ENCODE measurements around the gene TMEM108. TPM values are rescaled to one million over a fixed set of nuclear protein-coding genes. Genes with fewer than 3 reads are reported as not detected.

The TMEM108 gene
- total and polyA plus RNA-seq, 4 donors = 0.33 to 3.6 (median 1.3) TPM; not detected in 1

GRCh38 chr3:133249490-133249889 lies 211.3 kb downstream of the TMEM108 start:
- intact Hi-C loops (cut with DNase I) = no loop called here
- 90 to 93% methylated on average over 2 of the region's 2 CpGs for WGBS, 2 donors
- Histone ChIP-seq H3K4me3 (ENCODE audit: low read length in 2 of 2) (no peak overlapping the region), H3K36me3 (ENCODE audit: control insufficient read depth in 1 of 2, insufficient read depth in 2 of 2, low read length in 1 of 2) (no peaks in the 10 kb centered on the region), H3K4me1 (ENCODE audit: control insufficient read depth in 1 of 2, insufficient read depth in 2 of 2, low read length in 2 of 2) (no peaks in the 10 kb centered on the region), H3K27ac (ENCODE audit: low read depth in 1 of 2, low read length in 2 of 2) (no peak overlapping the region), H3K27me3 (ENCODE audit: control insufficient read depth in 1 of 2, insufficient read depth in 2 of 2, low read length in 1 of 2) (no peaks in the 10 kb centered on the region), H3K9me3 (ENCODE audit: control insufficient read depth, low read length) (no peaks in the 10 kb centered on the region)
- ATAC-seq (ENCODE audit: low FRiP score) (no peak), DNase-seq (no peak)

- Histone ChIP-seq H3K4me3 (ENCODE audit: low read length in 2 of 2) (no peak overlapping the region), H3K9me3 (ENCODE audit: control insufficient read depth, low read length) (no peaks in the 10 kb centered on the region), H3K4me1 (ENCODE audit: control insufficient read depth in 1 of 2, insufficient read depth in 2 of 2, low read length in 2 of 2) (no peaks in the 10 kb centered on the region), H3K27ac (ENCODE audit: low read depth in 1 of 2, low read length in 2 of 2) (no peak overlapping the region), H3K27me3 (ENCODE audit: control insufficient read depth in 1 of 2, insufficient read depth in 2 of 2, low read length in 1 of 2) (no peaks in the 10 kb centered on the region), H3K36me3 (ENCODE audit: control insufficient read depth in 1 of 2, insufficient read depth in 2 of 2, low read length in 1 of 2) (no peaks in the 10 kb centered on the region)
- DNase-seq (no peak), ATAC-seq (ENCODE audit: low FRiP score) (no peak)
- 96% methylated on average over 2 of the region's 2 CpGs for WGBS, 2 donors
- intact Hi-C loops (cut with DNase I) = no loop called here
These were observed 216.0 kb downstream of the TMEM108 start for GRCh38 chr3:133254151-133254550.

GRCh38 chr3:133254716-133255115 lies 216.5 kb downstream of the TMEM108 start:
- no peaks in the 10 kb centered on the region for H3K4me1 ChIP-seq (ENCODE audit: control insufficient read depth in 1 of 2, insufficient read depth in 2 of 2, low read length in 2 of 2)
- H3K9me3 ChIP-seq (ENCODE audit: control insufficient read depth, low read length) = no peaks in the 10 kb centered on the region
- no peak overlapping the region for H3K27ac ChIP-seq (ENCODE audit: low read depth in 1 of 2, low read length in 2 of 2)
- H3K36me3 ChIP-seq (ENCODE audit: control insufficient read depth in 1 of 2, insufficient read depth in 2 of 2, low read length in 1 of 2) = no peaks in the 10 kb centered on the region
- intact Hi-C loops (cut with DNase I) = no loop called here
- DNase-seq = no peak
- no peak overlapping the region for H3K4me3 ChIP-seq (ENCODE audit: low read length in 2 of 2)
- H3K27me3 ChIP-seq (ENCODE audit: control insufficient read depth in 1 of 2, insufficient read depth in 2 of 2, low read length in 1 of 2) = no peaks in the 10 kb centered on the region
- no peak for ATAC-seq (ENCODE audit: low FRiP score)
- WGBS, 2 donors = 87 to 91% methylated on average over 1 of the region's 1 CpG

GRCh38 chr3:133256787-133257483 lies 218.7 kb downstream of the TMEM108 start:
- Histone ChIP-seq H3K4me3 (ENCODE audit: low read length in 2 of 2) (no peak overlapping the region), H3K4me1 (ENCODE audit: control insufficient read depth in 1 of 2, insufficient read depth in 2 of 2, low read length in 2 of 2) (no peaks in the 10 kb centered on the region), H3K27me3 (ENCODE audit: control insufficient read depth in 1 of 2, insufficient read depth in 2 of 2, low read length in 1 of 2) (no peaks in the 10 kb centered on the region), H3K27ac (ENCODE audit: low read depth in 1 of 2, low read length in 2 of 2) (no peak overlapping the region), H3K9me3 (ENCODE audit: control insufficient read depth, low read length) (no peaks in the 10 kb centered on the region), H3K36me3 (ENCODE audit: control insufficient read depth in 1 of 2, insufficient read depth in 2 of 2, low read length in 1 of 2) (no peaks in the 10 kb centered on the region)
- DNase-seq (no peak), ATAC-seq (ENCODE audit: low FRiP score) (no peak)
- 51 to 59% methylated on average over 4 of the region's 4 CpGs for WGBS, 2 donors
- intact Hi-C loops (cut with DNase I) = no loop called here

GRCh38 chr3:133258358-133258757 lies 220.2 kb downstream of the TMEM108 start:
- Histone ChIP-seq H3K27ac (ENCODE audit: low read depth in 1 of 2, low read length in 2 of 2) (no peak overlapping the region), H3K4me3 (ENCODE audit: low read length in 2 of 2) (no peak overlapping the region), H3K36me3 (ENCODE audit: control insufficient read depth in 1 of 2, insufficient read depth in 2 of 2, low read length in 1 of 2) (no peaks in the 10 kb centered on the region), H3K4me1 (ENCODE audit: control insufficient read depth in 1 of 2, insufficient read depth in 2 of 2, low read length in 2 of 2) (no peaks in the 10 kb centered on the region), H3K27me3 (ENCODE audit: control insufficient read depth in 1 of 2, insufficient read depth in 2 of 2, low read length in 1 of 2) (no peaks in the 10 kb centered on the region), H3K9me3 (ENCODE audit: control insufficient read depth, low read length) (no peaks in the 10 kb centered on the region)
- no peak for DNase-seq
- intact Hi-C loops (cut with DNase I) = no loop called here
- ATAC-seq (ENCODE audit: low FRiP score) = no peak
- 87 to 88% methylated on average over 1 of the region's 1 CpG for whole genome bisulfite sequencing, 2 donors

- no peak for DNase-seq
- no peak for ATAC-seq (ENCODE audit: low FRiP score)
- H3K27ac ChIP-seq (ENCODE audit: low read depth in 1 of 2, low read length in 2 of 2) = peak overlapping the region in 1 of 2 donors; percentile 22
- H3K27me3 ChIP-seq (ENCODE audit: control insufficient read depth in 1 of 2, insufficient read depth in 2 of 2, low read length in 1 of 2) = no peaks in the 10 kb centered on the region
- intact Hi-C loops (cut with DNase I) = no loop called here
- no peaks in the 10 kb centered on the region for H3K9me3 ChIP-seq (ENCODE audit: control insufficient read depth, low read length)
- H3K4me1 ChIP-seq (ENCODE audit: control insufficient read depth in 1 of 2, insufficient read depth in 2 of 2, low read length in 2 of 2) = no peaks in the 10 kb centered on the region
- no peak overlapping the region for H3K4me3 ChIP-seq (ENCODE audit: low read length in 2 of 2)
- H3K36me3 ChIP-seq (ENCODE audit: control insufficient read depth in 1 of 2, insufficient read depth in 2 of 2, low read length in 1 of 2) = no peaks in the 10 kb centered on the region
- WGBS, 2 donors = 95 to 100% methylated on average over 4 of the region's 4 CpGs
These were observed 221.6 kb downstream of the TMEM108 start for GRCh38 chr3:133259767-133260166.

GRCh38 chr3:133262333-133262732 lies 224.1 kb downstream of the TMEM108 start:
- H3K4me3 ChIP-seq (ENCODE audit: low read length in 2 of 2) = no peak overlapping the region
- DNase-seq (no peak), ATAC-seq (ENCODE audit: low FRiP score) (no peak)
- intact Hi-C loops (cut with DNase I) = no loop called here
- no peaks in the 10 kb centered on the region for H3K9me3 ChIP-seq (ENCODE audit: control insufficient read depth, low read length)
- H3K4me1 ChIP-seq (ENCODE audit: control insufficient read depth in 1 of 2, insufficient read depth in 2 of 2, low read length in 2 of 2) = no peaks in the 10 kb centered on the region
- H3K27me3 ChIP-seq (ENCODE audit: control insufficient read depth in 1 of 2, insufficient read depth in 2 of 2, low read length in 1 of 2) = no peaks in the 10 kb centered on the region
- H3K27ac ChIP-seq (ENCODE audit: low read depth in 1 of 2, low read length in 2 of 2) = no peak overlapping the region
- no peaks in the 10 kb centered on the region for H3K36me3 ChIP-seq (ENCODE audit: control insufficient read depth in 1 of 2, insufficient read depth in 2 of 2, low read length in 1 of 2)
- WGBS, 2 donors = 80 to 85% methylated on average over 2 of the region's 2 CpGs

- ATAC-seq (ENCODE audit: low FRiP score) (no peak), DNase-seq (no peak)
- no peak overlapping the region for H3K4me3 ChIP-seq (ENCODE audit: low read length in 2 of 2)
- no peak overlapping the region for H3K27ac ChIP-seq (ENCODE audit: low read depth in 1 of 2, low read length in 2 of 2)
- no peaks in the 10 kb centered on the region for H3K27me3 ChIP-seq (ENCODE audit: control insufficient read depth in 1 of 2, insufficient read depth in 2 of 2, low read length in 1 of 2)
- H3K36me3 ChIP-seq (ENCODE audit: control insufficient read depth in 1 of 2, insufficient read depth in 2 of 2, low read length in 1 of 2) = no peaks in the 10 kb centered on the region
- H3K9me3 ChIP-seq (ENCODE audit: control insufficient read depth, low read length) = no peaks in the 10 kb centered on the region
- WGBS, 2 donors = 91% methylated on average over 3 of the region's 3 CpGs
- no peaks in the 10 kb centered on the region for H3K4me1 ChIP-seq (ENCODE audit: control insufficient read depth in 1 of 2, insufficient read depth in 2 of 2, low read length in 2 of 2)
- intact Hi-C loops (cut with DNase I) = no loop called here
These were observed 226.7 kb downstream of the TMEM108 start for GRCh38 chr3:133264920-133265319.

GRCh38 chr3:133268726-133269134 lies 230.5 kb downstream of the TMEM108 start:
- no peak for ATAC-seq (ENCODE audit: low FRiP score)
- no peaks in the 10 kb centered on the region for H3K27me3 ChIP-seq (ENCODE audit: control insufficient read depth in 1 of 2, insufficient read depth in 2 of 2, low read length in 1 of 2)

More at GRCh38 chr3:133268726-133269134, 230.5 kb downstream of the TMEM108 start:
- 55 to 68% methylated on average over 1 of the region's 1 CpG for WGBS, 2 donors
- intact Hi-C loops (cut with DNase I) = no loop called here
- Histone ChIP-seq H3K4me3 (ENCODE audit: low read length in 2 of 2) (no peak overlapping the region), H3K4me1 (ENCODE audit: control insufficient read depth in 1 of 2, insufficient read depth in 2 of 2, low read length in 2 of 2) (no peaks in the 10 kb centered on the region), H3K27ac (ENCODE audit: low read depth in 1 of 2, low read length in 2 of 2) (no peak overlapping the region), H3K36me3 (ENCODE audit: control insufficient read depth in 1 of 2, insufficient read depth in 2 of 2, low read length in 1 of 2) (no peaks in the 10 kb centered on the region), H3K9me3 (ENCODE audit: control insufficient read depth, low read length) (no peaks in the 10 kb centered on the region)
- DNase-seq = no peak

Measured in aorta (tissue), 5 donors.